Lower lobe of right lung (tissue), 2 donors: ENCODE data around the gene CXXC5. TPM values are rescaled to one million over a fixed set of nuclear protein-coding genes. Genes with fewer than 3 reads are reported as not detected.

ENCODE experiments used
- ATAC-seq, 2 donors: fragments of 200-7000 bp; cut with Tn5 transposase; one replicate each; pipeline ENCODE4 v1.9.1; 2020 to 2022; ENCODE audit warnings: mild to moderate bottlenecking in 2 of 2, moderate library complexity in 2 of 2
- DNase-seq: peaks from one replicate; pipeline ENCODE4 v3.0.0-alpha.2; 2020
- H3K27ac ChIP-seq: fragments of 200-600 bp; one replicate; pipeline ENCODE4 v1.8.0; 2022
- H3K27me3 ChIP-seq: fragments of 200-600 bp; one replicate; pipeline ENCODE4 v1.8.0; 2022; ENCODE audit warnings: low read depth
- H3K36me3 ChIP-seq: fragments of 200-600 bp; one replicate; pipeline ENCODE4 v1.8.0; 2022; ENCODE audit warnings: mild to moderate bottlenecking
- H3K4me1 ChIP-seq: fragments of 200-600 bp; one replicate; pipeline ENCODE4 v1.8.0; 2022
- H3K4me3 ChIP-seq: fragments of 200-600 bp; one replicate; pipeline ENCODE4 v1.8.0; 2022; ENCODE audit warnings: mild to moderate bottlenecking
- H3K9me3 ChIP-seq: fragments of 200-600 bp; one replicate; pipeline ENCODE4 v1.8.0; 2022
- intact Hi-C: fragments of 100-400 bp; cut with DNase I; formaldehyde crosslinking; loops from one replicate; pipeline ENCODE4 v1.11.0; 2022
- total RNA-seq: library from RNA; stranded (reverse); fragmentation: NEBNext Ultra II Directional; extraction: Animal tissue kit (Norgen Biotek cat#: 25700); gene quantifications from one replicate; pipeline ENCODE4 v1.2.1, GENCODE V29; 2021
- TF ChIP-seq, protein P1 (sequence below): fragments of 200-600 bp; IDR thresholded peaks from one replicate; pipeline ENCODE4 v1.8.0; 2022; ENCODE audit warnings: antibody characterized with exemption, mild to moderate bottlenecking
- donor health status: DM: no; HTN: yes; CAD: no; lungs with severe emphysema.

The CXXC5 gene
- total RNA-seq, 1 donor from 2014 or later, result 27.3 TPM

DNA sequence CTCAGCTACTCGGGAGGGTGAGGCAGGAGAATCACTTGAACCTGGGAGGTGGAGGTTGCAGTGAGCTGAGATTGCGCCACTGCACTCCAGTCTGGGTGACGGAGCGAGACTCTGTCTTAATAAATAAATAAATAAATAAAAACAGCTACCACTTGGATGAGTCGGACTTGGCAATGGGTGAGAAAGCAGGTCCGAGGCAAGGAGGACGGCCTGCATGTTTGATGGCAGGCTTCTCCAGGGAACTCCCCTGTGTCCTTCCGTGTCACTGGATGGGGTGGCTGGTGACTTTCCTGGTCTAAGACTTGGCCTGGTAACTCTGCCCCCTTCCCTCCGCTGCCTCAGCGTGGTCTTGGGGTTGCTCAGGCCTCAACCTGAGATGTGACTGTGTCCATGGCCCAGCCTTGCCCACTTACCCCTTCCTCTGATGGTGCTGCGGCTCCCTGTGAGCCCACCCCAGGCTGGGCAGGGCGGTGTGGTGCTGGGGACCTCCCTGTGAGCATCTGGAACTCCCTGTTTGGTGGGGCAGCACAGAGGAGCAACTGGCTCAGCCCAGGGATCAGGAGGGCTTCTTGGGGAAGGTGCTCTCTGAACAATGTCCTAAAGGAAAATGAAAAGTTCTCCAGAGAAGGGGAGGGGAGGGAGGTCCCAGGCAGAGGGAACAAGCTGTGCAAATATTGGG lies 85.0 kb downstream of the CXXC5 start:
- H3K27me3 ChIP-seq, result no peaks in the 10 kb centered on the region
- TF ChIP-seq, protein P1, sequence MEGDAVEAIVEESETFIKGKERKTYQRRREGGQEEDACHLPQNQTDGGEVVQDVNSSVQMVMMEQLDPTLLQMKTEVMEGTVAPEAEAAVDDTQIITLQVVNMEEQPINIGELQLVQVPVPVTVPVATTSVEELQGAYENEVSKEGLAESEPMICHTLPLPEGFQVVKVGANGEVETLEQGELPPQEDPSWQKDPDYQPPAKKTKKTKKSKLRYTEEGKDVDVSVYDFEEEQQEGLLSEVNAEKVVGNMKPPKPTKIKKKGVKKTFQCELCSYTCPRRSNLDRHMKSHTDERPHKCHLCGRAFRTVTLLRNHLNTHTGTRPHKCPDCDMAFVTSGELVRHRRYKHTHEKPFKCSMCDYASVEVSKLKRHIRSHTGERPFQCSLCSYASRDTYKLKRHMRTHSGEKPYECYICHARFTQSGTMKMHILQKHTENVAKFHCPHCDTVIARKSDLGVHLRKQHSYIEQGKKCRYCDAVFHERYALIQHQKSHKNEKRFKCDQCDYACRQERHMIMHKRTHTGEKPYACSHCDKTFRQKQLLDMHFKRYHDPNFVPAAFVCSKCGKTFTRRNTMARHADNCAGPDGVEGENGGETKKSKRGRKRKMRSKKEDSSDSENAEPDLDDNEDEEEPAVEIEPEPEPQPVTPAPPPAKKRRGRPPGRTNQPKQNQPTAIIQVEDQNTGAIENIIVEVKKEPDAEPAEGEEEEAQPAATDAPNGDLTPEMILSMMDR, result no peak
- intact Hi-C loops, result no loop called here
- H3K27ac ChIP-seq, result no peak overlapping the region
- H3K4me1 ChIP-seq, result no peaks in the 10 kb centered on the region
- peak in 1 of 2 donors; percentile 33 for ATAC-seq
- H3K36me3 ChIP-seq, result no peaks in the 10 kb centered on the region
- no peak overlapping the region for H3K4me3 ChIP-seq
- no peaks in the 10 kb centered on the region for H3K9me3 ChIP-seq
- no peak for DNase-seq

Other genes starting within 250 kb of the CXXC5 start
- 3.5 TPM for gene SPATA24, start 244.3 kb upstream of the CXXC5 start, total RNA-seq
- 10.0 TPM for gene DNAJC18, start 208.8 kb upstream of the CXXC5 start, total RNA-seq
- gene ECSCR, start 185.6 kb upstream of the CXXC5 start, total RNA-seq, result 48.8 TPM
- gene SMIM33, start 177.3 kb upstream of the CXXC5 start, total RNA-seq, result not detected
- 120 TPM for gene STING1, start 165.6 kb upstream of the CXXC5 start, total RNA-seq
- 97.0 TPM for gene UBE2D2, start 87.0 kb upstream of the CXXC5 start, total RNA-seq
- not detected for gene PSD2, start 147.5 kb downstream of the CXXC5 start, total RNA-seq